Calu3 (cell line): ENCODE measurements around the gene MACROD2. TPM values are rescaled to one million over a fixed set of nuclear protein-coding genes. Genes with fewer than 3 reads are reported as not detected.

Experiments
- BruUV-seq: library from RNA; stranded (reverse); fragments of 400-500 nt; replicated peaks from 2 replicates; lab custom pipeline; 2021; lab: Mats Ljungman, UMichigan
- CTCF ChIA-PET: fragments of 300-600 bp; sonication (Branson Sonifier 250); formaldehyde crosslinking; loops from one replicate; lab custom pipeline; 2022; ENCODE audit warnings: antibody characterized with exemption; lab: Charles Lee
- DNase-seq: peaks from one replicate; pipeline ENCODE4 v3.0.0; 2022
- H3K27ac Mint-ChIP-seq: one replicate; pipeline ENCODE4 v1.8.0; 2022; ENCODE audit warnings: mixed read lengths; ENCODE audit not compliant: unreplicated experiment
- H3K27me3 Mint-ChIP-seq: one replicate; pipeline ENCODE4 v1.8.0; 2022; ENCODE audit warnings: mixed read lengths; ENCODE audit not compliant: unreplicated experiment
- H3K36me3 Mint-ChIP-seq: one replicate; pipeline ENCODE4 v1.8.0; 2022; ENCODE audit warnings: mild to moderate bottlenecking, moderate library complexity, mixed read lengths; ENCODE audit not compliant: insufficient read depth, unreplicated experiment
- H3K4me1 Mint-ChIP-seq: one replicate; pipeline ENCODE4 v1.8.0; 2022; ENCODE audit warnings: mild to moderate bottlenecking, low read depth, mixed read lengths; ENCODE audit not compliant: unreplicated experiment
- H3K4me3 Mint-ChIP-seq: one replicate; pipeline ENCODE4 v1.8.0; 2022; ENCODE audit warnings: mild to moderate bottlenecking, low read depth, moderate library complexity, mixed read lengths; ENCODE audit not compliant: unreplicated experiment
- H3K9me3 Mint-ChIP-seq: one replicate; pipeline ENCODE4 v1.8.0; 2022; ENCODE audit warnings: low read depth, mixed read lengths; ENCODE audit not compliant: unreplicated experiment
- intact Hi-C: fragments of 100-400 bp; cut with micrococcal nuclease; formaldehyde crosslinking; loops from one replicate; pipeline ENCODE4 v1.10.0; 2022; ENCODE audit not compliant: unreplicated experiment
- total RNA-seq: library from RNA; stranded (reverse); gene quantifications from 2 replicates; pipeline ENCODE4 v1.2.3, GENCODE V29; 2022
- TF ChIP-seq, protein P1 (sequence below): fragments of 200-600 bp; IDR thresholded peaks from one replicate; pipeline ENCODE4 v1.8.0; 2022; ENCODE audit warnings: antibody characterized with exemption; ENCODE audit not compliant: unreplicated experiment

The MACROD2 gene
- total RNA-seq, 1 experiment from 2014 or later: 29.4 TPM

DNA sequence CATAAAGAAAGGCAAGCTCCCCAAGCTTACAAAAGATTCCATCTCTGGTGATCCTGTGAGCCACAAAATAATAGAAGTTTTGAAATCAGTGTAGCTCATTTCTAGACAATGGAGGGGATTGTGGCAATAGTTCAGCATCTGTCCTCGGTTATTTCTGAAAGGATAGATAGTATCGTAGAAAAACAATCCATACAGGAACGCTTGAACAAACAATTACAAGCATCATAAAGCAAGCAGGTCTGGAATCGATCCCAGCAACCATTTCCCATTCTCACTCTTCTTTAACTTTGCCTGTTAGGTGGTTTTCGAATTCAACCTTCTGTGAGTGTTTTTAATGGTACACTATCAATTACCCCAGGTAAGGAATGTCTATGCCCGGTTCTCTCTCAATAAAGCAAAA is 1646.8 kb downstream of the MACROD2 start:
- Mint-ChIP-seq H3K27me3 (peaks cover 17% of the 10 kb centered on the region), H3K9me3 (no peaks in the 10 kb centered on the region), H3K27ac (no peak overlapping the region), H3K4me3 (no peak overlapping the region), H3K36me3 (no peaks in the 10 kb centered on the region), H3K4me1 (no peaks in the 10 kb centered on the region)
- CTCF ChIA-PET: no interaction called here
- BruUV-seq: no TSS peak
- TF ChIP-seq, protein P1, sequence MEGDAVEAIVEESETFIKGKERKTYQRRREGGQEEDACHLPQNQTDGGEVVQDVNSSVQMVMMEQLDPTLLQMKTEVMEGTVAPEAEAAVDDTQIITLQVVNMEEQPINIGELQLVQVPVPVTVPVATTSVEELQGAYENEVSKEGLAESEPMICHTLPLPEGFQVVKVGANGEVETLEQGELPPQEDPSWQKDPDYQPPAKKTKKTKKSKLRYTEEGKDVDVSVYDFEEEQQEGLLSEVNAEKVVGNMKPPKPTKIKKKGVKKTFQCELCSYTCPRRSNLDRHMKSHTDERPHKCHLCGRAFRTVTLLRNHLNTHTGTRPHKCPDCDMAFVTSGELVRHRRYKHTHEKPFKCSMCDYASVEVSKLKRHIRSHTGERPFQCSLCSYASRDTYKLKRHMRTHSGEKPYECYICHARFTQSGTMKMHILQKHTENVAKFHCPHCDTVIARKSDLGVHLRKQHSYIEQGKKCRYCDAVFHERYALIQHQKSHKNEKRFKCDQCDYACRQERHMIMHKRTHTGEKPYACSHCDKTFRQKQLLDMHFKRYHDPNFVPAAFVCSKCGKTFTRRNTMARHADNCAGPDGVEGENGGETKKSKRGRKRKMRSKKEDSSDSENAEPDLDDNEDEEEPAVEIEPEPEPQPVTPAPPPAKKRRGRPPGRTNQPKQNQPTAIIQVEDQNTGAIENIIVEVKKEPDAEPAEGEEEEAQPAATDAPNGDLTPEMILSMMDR: no peak
- intact Hi-C loops: no loop called here
- no peak for DNase-seq

- Mint-ChIP-seq H3K4me1 (no peaks in the 10 kb centered on the region), H3K4me3 (no peak overlapping the region), H3K9me3 (no peaks in the 10 kb centered on the region), H3K27ac (no peak overlapping the region), H3K27me3 (peaks cover 17% of the 10 kb centered on the region), H3K36me3 (no peaks in the 10 kb centered on the region)
- CTCF ChIA-PET: no interaction called here
- TF ChIP-seq, protein P1: no peak
- BruUV-seq: no TSS peak
- DNase-seq: no peak
- intact Hi-C loops: no loop called here
These were observed 1647.4 kb downstream of the MACROD2 start for GRCh38 chr20:15642676-15643075.

DNA sequence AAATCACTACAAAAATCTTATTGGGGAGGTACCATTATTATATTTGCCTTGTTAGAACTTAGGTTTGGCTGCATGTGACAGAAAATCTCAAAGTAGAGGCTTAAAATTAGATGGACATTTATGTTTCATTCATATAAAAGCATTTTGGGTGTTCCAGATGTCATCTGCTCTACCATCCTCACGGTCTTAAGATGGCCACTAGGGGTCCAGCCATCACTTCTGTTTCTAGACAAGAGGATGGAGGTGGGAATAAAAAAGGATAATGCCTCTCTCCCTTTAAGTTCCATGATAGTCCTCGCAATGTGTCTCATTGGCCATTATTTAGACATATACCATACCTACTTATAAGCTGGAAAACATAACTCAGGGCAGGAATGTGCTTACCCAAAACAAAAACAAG is 1648.4 kb downstream of the MACROD2 start:
- DNase-seq: peak; percentile 0
- CTCF ChIA-PET: no interaction called here
- H3K4me3 Mint-ChIP-seq: no peak overlapping the region

GRCh38 chr20:15645816-15646215 is 1650.5 kb downstream of the MACROD2 start:
- BruUV-seq: no TSS peak
- intact Hi-C loops: no loop called here
- TF ChIP-seq, protein P1: no peak
- Mint-ChIP-seq H3K36me3 (no peaks in the 10 kb centered on the region), H3K9me3 (no peaks in the 10 kb centered on the region), H3K4me1 (no peaks in the 10 kb centered on the region), H3K27ac (no peak overlapping the region), H3K4me3 (no peak overlapping the region), H3K27me3 (no peaks in the 10 kb centered on the region)
- CTCF ChIA-PET: no interaction called here
- DNase-seq: no peak

More for the DNA sequence above, 1648.4 kb downstream of the MACROD2 start:
- intact Hi-C loops: no loop called here
- no peaks in the 10 kb centered on the region for H3K36me3 Mint-ChIP-seq
- H3K4me1 Mint-ChIP-seq: no peaks in the 10 kb centered on the region
- BruUV-seq: no TSS peak
- TF ChIP-seq, protein P1: no peak
- peaks cover 17% of the 10 kb centered on the region for H3K27me3 Mint-ChIP-seq
- H3K9me3 Mint-ChIP-seq: no peaks in the 10 kb centered on the region
- no peak overlapping the region for H3K27ac Mint-ChIP-seq
